RWPE1 (cell line): ENCODE measurements around the gene PTCD1.
A peak's percentile ranks its signal among the peaks of the same experiment; 100 is the strongest.

Source experiments
- CTCF ChIA-PET: fragments of 350-600 bp; sonication (Branson Sonifier 250); formaldehyde crosslinking; extraction: SDS; loops from one replicate; lab custom pipeline; 2021; lab: Yijun Ruan, JAX
- POLR2A ChIA-PET: fragments of 400-600 bp; formaldehyde crosslinking; extraction: SDS; loops from one replicate; lab custom pipeline; 2020; ENCODE audit warnings: antibody characterized with exemption; ENCODE audit not compliant: low non-redundant PET; lab: Yijun Ruan, JAX
- DNase-seq: peaks from one replicate; pipeline ENCODE4 v3.0.0; 2012; ENCODE audit warnings: low spot score
- H3K27ac ChIP-seq: fragments of 450-650 bp; 2 replicates; pipeline ENCODE4 v1.5.1; 2017
- CTCF ChIP-seq: fragments of 450-650 bp; conservative IDR thresholded peaks from 2 replicates; pipeline ENCODE4 v1.5.1; 2017; ENCODE audit warnings: low read depth, mild to moderate bottlenecking

PTCD1 gene

GRCh38 chr7:99438573-99439480, at the start of gene PTCD1, which contains the start of gene CPSF4:
TSS of gene PTCD1 (minus strand) at chr7:99438798. CDS start at chr7:99435242, 3,556 bp downstream.
TSS of gene CPSF4 (plus strand) at chr7:99438943. CDS start at chr7:99439083, 140 bp downstream.
- POLR2A ChIA-PET = interaction anchor here (0.6 to 0.9 kb wide), 2 partner anchors 16 to 18 kb away, joined by 3 to 6 read pairs; no protein-coding TSS in a partner anchor

GRCh38 chr7:99485094-99485493, 46.5 kb upstream of the PTCD1 start:
- TF ChIP-seq CTCF = no peak
- DNase-seq = no peak
- ChIA-PET POLR2A (no interaction called here), CTCF (interaction anchor here (1.0 kb wide), 1 partner anchor 11 kb away, joined by 3 read pairs; no protein-coding TSS in a partner anchor)
- peak overlapping the region; percentile 70 for H3K27ac ChIP-seq

More at GRCh38 chr7:99438573-99439480, at the start of gene PTCD1, which contains the start of gene CPSF4:
- CTCF ChIA-PET = no interaction called here
- peak; percentile 99 for DNase-seq
- no peak for TF ChIP-seq CTCF
- peak within 1 kb of the TSS; percentile 89 for H3K27ac ChIP-seq

GRCh38 chr7:99478464-99479440, 40.2 kb upstream of the PTCD1 start:
- POLR2A ChIA-PET = no interaction called here
- no peak for DNase-seq
- peak overlapping the region; percentile 47 for H3K27ac ChIP-seq
- CTCF ChIA-PET = no interaction called here
- TF ChIP-seq CTCF = no peak

- 0 out of 2 replicates have a peak overlapping the region, but pooled peaks have one; percentile 21 for H3K27ac ChIP-seq
- CTCF ChIA-PET = interaction anchor here (0.6 kb wide), 1 partner anchor 102 kb away, joined by 3 read pairs; no protein-coding TSS in a partner anchor
- TF ChIP-seq CTCF = no peak
- POLR2A ChIA-PET = interaction anchor here (0.7 kb wide), 1 partner anchor 440 kb away, joined by 5 read pairs; no protein-coding TSS in a partner anchor
- no peak for DNase-seq
These were observed 37.5 kb upstream of the PTCD1 start for GRCh38 chr7:99476107-99476506.

- DNase-seq = peak; percentile 82
- CTCF ChIA-PET = interaction anchor here (0.6 kb wide), 1 partner anchor 1327 kb away, joined by 4 read pairs; no protein-coding TSS in a partner anchor
- POLR2A ChIA-PET = interaction anchor here (0.6 kb wide), 1 partner anchor 31 kb away, joined by 6 read pairs; no protein-coding TSS in a partner anchor
- peak overlapping the region; percentile 96 for H3K27ac ChIP-seq
- no peak for TF ChIP-seq CTCF
These were observed 34.7 kb upstream of the PTCD1 start for GRCh38 chr7:99473315-99473596.
